GM21367 (cell line): ENCODE measurements around the gene OAT.

Source experiments
- ATAC-seq: cut with Tn5 transposase; IDR thresholded peaks from one replicate; pipeline ENCODE4 v1.9.1; 2021; ENCODE audit not compliant: unreplicated experiment

Gene OAT

DNA sequence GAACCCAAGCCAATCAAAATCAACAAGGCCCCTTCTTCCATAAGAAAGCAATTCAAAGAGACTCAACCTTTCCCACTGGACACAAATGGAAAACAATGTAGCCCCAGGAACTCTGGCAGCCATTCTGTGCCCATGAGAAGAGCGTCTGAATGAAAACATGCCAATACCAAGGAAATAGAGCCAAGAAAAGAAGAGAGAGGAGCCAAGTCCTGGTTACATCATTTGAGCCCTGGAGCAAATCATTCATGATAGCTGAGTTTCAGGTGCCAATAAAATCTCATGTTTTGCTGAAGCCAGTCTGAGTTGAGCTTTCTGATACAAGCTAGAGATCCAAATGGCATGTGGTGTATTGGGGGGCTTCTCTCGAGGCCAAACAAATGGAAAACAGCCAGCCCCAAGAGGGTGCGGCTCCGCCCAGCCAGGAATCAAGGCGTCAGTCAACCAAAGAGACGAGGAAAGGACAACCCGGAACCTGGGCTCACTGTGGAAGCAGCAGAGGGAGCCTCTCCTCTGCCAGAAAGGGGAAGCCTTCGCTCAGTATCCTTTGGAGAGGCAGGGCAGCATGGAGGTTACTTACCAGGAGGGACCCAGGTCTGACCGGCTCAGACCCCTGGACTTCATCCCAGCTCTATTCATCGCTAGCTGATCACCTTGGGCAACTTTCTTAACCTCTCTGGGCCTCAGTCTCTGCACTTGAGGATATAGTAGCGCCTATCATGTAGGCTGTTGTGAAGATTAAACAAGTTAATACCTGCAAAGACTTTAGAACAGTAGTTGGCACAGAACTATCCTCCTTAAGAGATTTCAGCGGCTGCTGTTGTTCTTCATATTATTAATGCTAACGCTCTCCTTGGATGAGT is 61.8 kb downstream of the OAT start:
- no peak for ATAC-seq

DNA sequence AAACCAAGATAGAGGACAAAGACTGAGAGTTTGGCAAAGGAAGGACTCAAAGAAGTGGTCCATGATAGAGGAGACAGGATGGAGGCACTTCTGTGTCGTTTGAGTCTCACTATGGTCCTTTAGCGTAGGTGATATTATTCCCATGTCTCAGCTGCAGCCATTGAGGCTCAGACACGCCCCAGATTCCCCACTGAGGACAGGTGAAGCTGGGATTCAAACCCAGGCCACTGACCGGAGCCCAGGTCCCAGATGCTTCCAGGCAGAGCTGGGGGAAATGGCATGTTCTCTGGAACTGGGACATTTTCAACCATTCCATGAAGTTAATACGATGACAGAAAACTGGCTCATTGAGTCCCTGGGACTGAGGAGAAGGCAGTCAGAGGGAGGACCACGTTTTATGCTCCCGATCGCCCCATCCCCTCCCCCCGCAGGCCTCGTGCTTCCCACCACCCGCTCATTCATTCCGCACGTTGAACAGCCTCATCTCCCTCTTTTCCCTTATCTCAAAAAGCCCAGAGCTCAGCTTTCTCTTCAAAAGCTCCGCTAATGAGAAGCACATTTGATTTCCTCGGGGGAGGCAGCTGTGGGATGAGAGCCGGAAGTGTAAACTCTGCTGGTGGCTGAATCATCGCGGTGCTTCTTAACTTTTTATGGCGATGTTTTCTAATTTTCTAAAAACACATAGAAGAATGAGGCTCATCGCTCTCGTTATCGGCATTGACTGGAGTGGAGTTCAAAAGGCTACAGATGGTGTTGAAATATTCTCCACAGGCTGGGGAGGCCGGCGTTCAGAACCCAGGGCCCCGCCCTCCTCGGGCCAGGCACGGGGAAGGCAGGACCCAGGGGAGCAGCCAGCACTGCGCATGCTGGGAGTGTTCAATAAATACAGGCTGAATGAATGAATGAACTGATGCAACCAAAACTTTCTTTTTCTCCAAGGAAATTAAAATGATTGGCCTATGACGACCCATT is 64.0 kb downstream of the OAT start:
- peak; percentile 62 for ATAC-seq

DNA sequence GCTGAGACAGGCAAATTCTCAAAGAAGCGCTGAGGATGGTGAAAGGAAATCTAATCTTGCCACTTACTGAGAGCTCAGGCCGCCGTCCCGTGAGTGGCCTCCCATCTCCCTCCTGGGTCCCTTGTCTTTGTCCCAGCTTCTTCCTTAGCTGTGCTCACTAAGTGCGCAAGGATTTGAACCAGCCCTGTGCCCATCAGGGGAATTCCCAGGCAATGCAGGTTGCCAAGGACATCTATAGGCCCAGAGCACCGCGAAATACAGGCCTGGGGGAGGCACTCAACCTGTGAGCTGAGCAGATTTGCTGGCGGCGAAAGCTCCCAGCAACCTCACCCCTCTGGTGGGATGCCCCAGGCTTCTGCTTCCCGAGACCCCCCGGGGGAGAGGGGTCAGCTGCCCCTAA is 64.8 kb downstream of the OAT start:
- no peak for ATAC-seq

DNA sequence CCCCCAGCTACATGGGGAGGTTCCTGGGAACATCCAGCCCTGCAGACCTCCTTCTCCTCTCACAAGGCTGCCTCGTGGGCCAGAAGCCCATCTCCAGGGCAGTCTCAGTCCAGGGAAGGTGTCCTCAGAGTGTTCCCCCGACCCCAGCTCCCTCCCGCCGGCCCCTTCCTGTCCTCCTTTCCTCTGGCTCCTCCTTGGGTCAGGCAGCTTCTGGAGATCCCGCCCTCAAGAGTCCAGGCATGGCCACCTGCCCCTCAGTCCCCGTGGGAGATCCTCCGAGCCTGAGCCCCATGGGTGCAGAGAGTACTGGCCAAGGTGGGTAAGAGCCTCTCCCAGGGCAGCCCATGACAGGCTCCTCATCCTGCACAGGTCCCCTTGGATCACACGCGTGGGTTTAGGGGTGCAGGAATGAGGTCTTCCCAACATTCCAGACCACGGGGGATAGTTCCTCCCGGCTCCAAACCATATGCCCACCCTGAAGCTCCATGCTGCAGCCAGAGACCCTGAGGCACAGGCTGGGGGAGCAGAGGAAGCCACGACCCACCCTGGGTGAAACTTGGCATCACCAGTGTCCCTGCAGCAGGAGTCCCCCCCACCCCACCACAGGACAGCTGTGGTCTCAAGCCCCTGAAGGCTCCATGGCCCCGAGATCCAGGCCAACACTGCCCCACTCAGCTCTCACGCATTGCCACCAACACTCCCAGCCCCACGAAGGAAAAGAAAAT is 65.5 kb downstream of the OAT start:
- no peak for ATAC-seq

DNA sequence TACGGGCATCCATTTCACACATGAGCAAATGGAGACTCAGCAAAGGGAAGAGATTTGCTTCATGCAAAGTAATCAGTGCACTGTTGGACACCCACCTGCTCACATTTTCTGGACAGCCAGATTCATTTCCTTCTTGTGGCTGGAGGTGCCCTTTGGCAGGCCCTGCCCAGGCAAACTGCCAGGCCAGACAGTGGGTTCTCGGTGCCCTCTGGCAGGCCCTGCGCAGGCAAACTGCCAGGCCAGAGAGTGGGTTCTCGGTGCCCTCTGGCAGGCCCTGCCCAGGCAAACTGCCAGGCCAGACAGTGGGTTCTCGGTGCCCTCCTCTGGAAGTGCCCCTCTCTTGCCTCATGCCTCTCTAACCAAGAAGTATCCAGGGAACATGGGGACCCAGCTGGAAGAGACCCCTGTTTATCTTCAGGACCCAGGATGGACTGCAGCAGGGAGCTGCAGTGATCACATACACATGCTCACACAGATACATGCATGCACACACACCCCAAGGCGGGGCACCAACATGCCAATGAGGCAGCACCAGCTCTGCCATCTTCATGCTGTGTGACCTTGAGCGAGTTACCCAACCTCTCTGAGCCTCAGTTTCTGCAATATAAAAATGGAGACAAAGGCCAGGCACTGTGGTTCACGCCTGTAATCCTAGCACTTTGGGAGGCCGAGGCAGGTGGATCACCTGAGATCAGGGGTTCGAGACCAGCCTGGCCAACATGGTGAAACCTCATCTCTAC is 67.1 kb downstream of the OAT start:
- no peak for ATAC-seq

DNA sequence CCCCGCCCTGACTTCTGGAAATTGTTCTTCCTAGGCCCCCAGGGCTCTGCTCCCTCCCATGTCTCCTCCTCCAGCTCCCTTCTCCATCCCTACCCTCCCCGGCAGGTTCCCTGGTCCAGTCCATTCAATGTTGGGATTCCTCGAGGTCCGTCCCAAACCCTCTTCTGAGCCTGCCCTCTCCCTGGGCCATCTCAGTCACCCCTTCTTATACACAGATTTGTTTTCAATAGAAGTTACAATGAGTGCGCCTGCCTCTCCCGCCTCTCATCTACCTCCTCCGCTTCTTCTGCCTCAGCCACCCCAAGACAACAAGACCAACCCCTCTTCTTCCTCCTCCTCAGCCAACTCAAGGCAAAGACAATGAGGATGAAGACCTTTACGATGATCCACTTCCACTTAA is 67.9 kb downstream of the OAT start:
- ATAC-seq, result no peak

DNA sequence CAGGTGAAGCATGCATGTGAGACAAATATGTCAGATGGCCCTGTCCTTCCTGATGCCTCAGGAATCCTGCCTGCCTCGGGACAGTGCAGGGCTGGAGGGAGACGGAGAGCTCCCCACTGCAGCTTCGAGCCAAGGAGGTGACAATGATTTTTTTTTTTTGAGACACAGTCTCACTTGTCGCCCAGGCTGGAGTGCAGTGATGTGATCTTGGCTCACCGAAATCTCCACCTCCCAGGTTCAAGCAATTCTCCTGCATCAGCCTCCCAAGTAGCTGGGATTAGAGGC is 68.8 kb downstream of the OAT start:
- no peak for ATAC-seq

DNA sequence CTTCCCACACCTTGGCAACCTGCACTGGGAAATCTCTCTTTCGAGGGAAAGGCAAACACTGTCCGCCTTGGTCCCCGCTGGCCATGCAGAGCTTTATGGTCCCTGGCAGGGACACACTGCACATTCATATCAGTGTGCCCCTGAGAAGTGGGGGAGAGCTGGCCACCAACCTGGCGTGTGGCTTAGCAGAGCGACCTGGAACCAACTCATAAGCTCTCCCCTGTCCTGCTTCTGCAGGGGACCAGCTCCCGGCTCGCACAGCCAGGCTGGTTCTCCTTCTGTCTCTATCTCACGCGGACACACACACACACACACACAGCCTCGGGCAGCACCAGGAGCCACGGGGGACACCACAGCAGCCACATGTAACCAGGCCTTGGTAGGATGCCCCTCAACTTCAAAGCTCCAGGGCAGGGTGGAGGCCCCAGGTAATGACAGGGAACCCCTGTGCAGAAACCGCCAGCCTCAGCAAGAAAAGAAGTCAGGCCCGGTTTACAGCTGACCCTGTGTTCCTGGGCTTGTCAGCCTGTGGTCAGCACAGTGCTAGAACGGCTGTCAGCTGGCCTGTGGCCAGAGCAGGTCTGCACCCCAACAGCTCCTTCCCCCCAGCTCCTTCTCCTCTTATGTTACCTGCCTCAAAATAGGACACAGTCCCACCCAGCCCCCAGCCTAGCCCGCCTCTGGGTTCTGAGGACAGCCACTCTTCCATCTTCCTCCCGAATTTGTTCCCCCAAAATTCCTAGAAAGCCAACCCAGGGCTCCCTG is 69.3 kb downstream of the OAT start:
- ATAC-seq, result no peak

DNA sequence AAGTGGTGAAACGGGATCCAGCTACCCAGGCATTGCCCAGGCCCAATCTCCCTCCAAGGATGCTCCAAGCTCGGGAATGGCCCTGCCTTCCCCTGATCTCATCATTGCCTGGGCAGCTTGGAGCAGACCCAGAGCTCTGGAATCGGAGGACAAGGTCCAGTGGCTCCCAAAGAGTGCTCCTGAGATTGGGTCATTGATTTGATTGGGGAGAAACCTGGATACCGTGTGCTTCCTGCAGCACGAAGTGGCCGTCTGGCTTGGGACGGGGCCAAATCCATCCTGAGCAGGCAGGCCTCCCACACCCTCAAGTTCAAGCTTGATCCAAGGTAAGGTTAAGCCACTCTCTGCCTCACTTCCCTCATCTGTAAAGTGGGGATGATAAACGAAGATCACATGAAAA is 69.9 kb downstream of the OAT start:
- ATAC-seq, result no peak

DNA sequence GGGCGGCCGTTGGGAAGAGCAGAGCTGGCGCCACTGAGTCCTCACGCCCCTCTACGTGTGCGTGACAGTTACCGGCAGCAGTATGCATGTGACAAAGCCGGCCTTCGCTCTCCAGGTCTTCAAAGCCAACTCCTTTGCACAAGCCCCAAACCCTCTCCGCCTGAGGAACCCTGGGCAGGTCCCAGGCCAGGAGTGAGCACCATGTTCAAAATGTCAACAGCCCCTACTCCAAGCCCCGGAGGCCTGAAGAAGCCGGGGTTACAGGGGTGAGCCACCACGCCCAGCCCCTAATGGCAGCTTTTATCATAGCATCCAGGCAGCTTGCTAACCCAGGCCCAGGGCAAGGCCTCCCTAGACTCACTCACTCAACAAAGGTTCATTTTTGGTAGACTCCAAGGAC is 70.8 kb downstream of the OAT start:
- ATAC-seq, result no peak
